ENCODE data around the gene TGFA.

TGFA gene

GRCh38 chr2:70489165-70489564 is 64.5 kb downstream of the TGFA start:
- Mint-ChIP-seq H3K4me3 (no peak overlapping the region), H3K9me3 (no peaks in the 10 kb centered on the region), H3K27ac (no peak overlapping the region), H3K4me1 (ENCODE audit: low read depth) (peaks cover 22% of the 10 kb centered on the region), H3K27me3 (no peaks in the 10 kb centered on the region), H3K36me3 (ENCODE audit: low read depth) (peaks cover 43% of the 10 kb centered on the region)
- intact Hi-C loops (cut with micrococcal nuclease) = no loop called here

GRCh38 chr2:70484086-70484485 is 69.5 kb downstream of the TGFA start:
- intact Hi-C loops (cut with micrococcal nuclease) = no loop called here

DNA sequence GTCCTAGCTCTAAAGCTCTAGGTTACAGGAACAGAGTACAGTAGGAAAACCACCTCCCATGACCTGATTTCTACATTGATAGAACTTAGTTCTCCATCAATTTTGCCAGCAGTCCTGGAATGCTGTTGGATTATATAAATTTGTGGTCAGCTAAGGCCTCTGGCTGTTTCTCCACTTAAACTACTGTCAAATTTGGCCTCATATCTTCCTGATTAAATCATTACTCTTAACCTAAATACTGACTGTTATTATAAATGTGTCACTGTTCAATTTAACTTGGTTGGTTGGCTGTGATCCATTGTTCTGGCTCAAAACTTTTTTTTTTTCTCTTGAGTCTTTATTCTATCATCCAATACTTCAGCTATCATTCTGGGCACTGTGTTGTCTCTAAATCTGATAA is 71.2 kb downstream of the TGFA start:
- H3K27ac Mint-ChIP-seq = no peak overlapping the region
- intact Hi-C loops (cut with micrococcal nuclease) = no loop called here
- peaks cover 32% of the 10 kb centered on the region for H3K4me1 Mint-ChIP-seq (ENCODE audit: low read depth)

More at GRCh38 chr2:70484086-70484485, 69.5 kb downstream of the TGFA start:
- peaks cover 40% of the 10 kb centered on the region for H3K4me1 Mint-ChIP-seq (ENCODE audit: low read depth)
- H3K36me3 Mint-ChIP-seq (ENCODE audit: low read depth) = peaks cover 9% of the 10 kb centered on the region
- H3K9me3 Mint-ChIP-seq = no peaks in the 10 kb centered on the region
- no peaks in the 10 kb centered on the region for H3K27me3 Mint-ChIP-seq
- no peak overlapping the region for H3K4me3 Mint-ChIP-seq
- no peak overlapping the region for H3K27ac Mint-ChIP-seq

DNA sequence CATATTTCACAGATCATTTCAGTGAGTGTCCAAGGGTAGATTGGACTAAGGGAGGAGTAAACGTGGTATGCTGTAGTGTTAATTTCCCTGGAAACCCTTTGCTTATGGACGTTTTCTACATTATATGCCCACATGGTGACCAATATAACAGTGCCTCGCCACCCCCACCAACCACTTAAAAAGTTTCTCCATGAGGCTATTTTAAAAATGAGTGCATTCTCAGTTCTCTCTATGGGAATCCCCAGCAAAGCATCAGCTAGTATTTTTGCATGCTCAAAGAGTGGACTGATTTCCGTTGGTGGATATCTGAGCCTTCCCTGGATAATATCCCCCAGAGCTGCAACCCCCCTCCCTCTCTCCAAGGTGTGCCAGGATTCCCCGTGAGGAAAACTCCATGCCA is 73.2 kb downstream of the TGFA start:
- H3K9me3 Mint-ChIP-seq = no peaks in the 10 kb centered on the region
- no peak overlapping the region for H3K4me3 Mint-ChIP-seq

More for the DNA sequence above, 71.2 kb downstream of the TGFA start:
- Mint-ChIP-seq H3K27me3 (no peaks in the 10 kb centered on the region), H3K36me3 (ENCODE audit: low read depth) (no peaks in the 10 kb centered on the region), H3K9me3 (no peaks in the 10 kb centered on the region), H3K4me3 (no peak overlapping the region)

GRCh38 chr2:70479816-70480215 is 73.8 kb downstream of the TGFA start:
- Mint-ChIP-seq H3K4me1 (ENCODE audit: low read depth) (peaks cover 49% of the 10 kb centered on the region), H3K27me3 (no peaks in the 10 kb centered on the region), H3K9me3 (no peaks in the 10 kb centered on the region), H3K36me3 (ENCODE audit: low read depth) (no peaks in the 10 kb centered on the region), H3K27ac (no peak overlapping the region), H3K4me3 (no peak overlapping the region)
- intact Hi-C loops (cut with micrococcal nuclease) = no loop called here

More for the DNA sequence above, 73.2 kb downstream of the TGFA start:
- Mint-ChIP-seq H3K36me3 (ENCODE audit: low read depth) (no peaks in the 10 kb centered on the region), H3K4me1 (ENCODE audit: low read depth) (peaks cover 42% of the 10 kb centered on the region), H3K27me3 (no peaks in the 10 kb centered on the region), H3K27ac (no peak overlapping the region)
- intact Hi-C loops (cut with micrococcal nuclease) = no loop called here

GRCh38 chr2:70477441-70477844 is 76.2 kb downstream of the TGFA start:
- H3K9me3 Mint-ChIP-seq = no peaks in the 10 kb centered on the region

DNA sequence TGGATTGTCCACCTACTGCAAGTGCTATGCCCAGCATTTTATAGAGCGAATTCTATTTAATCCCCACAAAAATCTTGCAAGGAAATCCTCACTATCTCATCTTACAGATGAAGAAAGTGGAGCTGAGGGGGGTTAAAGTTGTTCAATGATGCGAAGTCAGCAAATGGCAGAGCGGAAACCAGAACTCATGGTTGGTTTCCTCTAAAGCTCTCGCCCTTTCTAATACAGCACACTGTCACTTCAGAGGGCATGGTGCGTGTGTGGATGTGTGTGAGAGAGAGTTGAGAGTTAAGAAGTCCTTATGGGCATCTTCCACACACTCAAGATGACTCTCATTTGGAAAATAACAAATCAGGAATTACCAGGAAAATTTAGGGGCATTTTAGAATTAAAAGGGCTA is 78.4 kb downstream of the TGFA start:
- Mint-ChIP-seq H3K4me3 (no peak overlapping the region), H3K27me3 (no peaks in the 10 kb centered on the region), H3K4me1 (ENCODE audit: low read depth) (peaks cover 79% of the 10 kb centered on the region), H3K9me3 (no peaks in the 10 kb centered on the region), H3K27ac (peak overlapping the region; percentile 91), H3K36me3 (ENCODE audit: low read depth) (peaks cover 11% of the 10 kb centered on the region)
- intact Hi-C loops (cut with micrococcal nuclease) = no loop called here

More at GRCh38 chr2:70477441-70477844, 76.2 kb downstream of the TGFA start:
- peaks cover 72% of the 10 kb centered on the region for H3K4me1 Mint-ChIP-seq (ENCODE audit: low read depth)
- peaks cover 11% of the 10 kb centered on the region for H3K36me3 Mint-ChIP-seq (ENCODE audit: low read depth)
- intact Hi-C loops (cut with micrococcal nuclease) = no loop called here
- no peak overlapping the region for H3K4me3 Mint-ChIP-seq
- H3K27me3 Mint-ChIP-seq = no peaks in the 10 kb centered on the region
- H3K27ac Mint-ChIP-seq = peak overlapping the region; percentile 58

DNA sequence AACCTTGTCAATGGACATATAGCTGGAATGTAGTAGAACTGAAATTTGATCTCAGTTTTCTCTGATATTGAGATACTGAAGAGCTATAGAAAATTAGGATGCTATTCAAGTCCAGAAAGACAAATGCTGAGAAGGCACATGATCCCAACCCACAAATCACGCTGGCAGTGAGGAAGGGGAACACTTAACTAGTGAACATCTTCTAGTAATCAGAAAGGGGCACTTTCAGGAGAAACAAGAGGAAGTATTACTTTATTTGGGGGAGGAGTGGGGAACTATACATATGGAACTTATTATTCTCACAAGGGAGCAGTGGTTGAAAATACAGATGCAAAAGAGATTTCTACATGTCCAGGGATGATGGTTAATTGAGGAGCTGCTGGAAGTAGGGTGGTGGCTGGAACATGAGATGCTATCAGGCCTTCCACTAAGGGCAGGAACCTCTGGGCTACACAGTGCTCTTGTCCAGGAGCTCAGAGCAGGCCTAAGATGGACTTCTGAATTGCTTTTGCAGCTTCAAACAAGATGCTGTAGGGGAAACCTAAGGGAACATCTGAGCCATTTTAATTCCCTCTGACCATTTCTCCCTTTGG is 79.3 kb downstream of the TGFA start:
- no peak overlapping the region for H3K4me3 Mint-ChIP-seq
- intact Hi-C loops (cut with micrococcal nuclease) = loop anchor here (5.0 kb wide), 1 partner anchor 43 kb away; no protein-coding TSS in a partner anchor
- no peaks in the 10 kb centered on the region for H3K27me3 Mint-ChIP-seq
- peaks cover 11% of the 10 kb centered on the region for H3K36me3 Mint-ChIP-seq (ENCODE audit: low read depth)
- peaks cover 79% of the 10 kb centered on the region for H3K4me1 Mint-ChIP-seq (ENCODE audit: low read depth)
- no peaks in the 10 kb centered on the region for H3K9me3 Mint-ChIP-seq
- peak overlapping the region; percentile 91 for H3K27ac Mint-ChIP-seq

GRCh38 chr2:70473101-70473722 is 80.4 kb downstream of the TGFA start:
- Mint-ChIP-seq H3K4me1 (ENCODE audit: low read depth) (peaks cover 87% of the 10 kb centered on the region), H3K27me3 (no peaks in the 10 kb centered on the region), H3K4me3 (no peak overlapping the region), H3K27ac (peak overlapping the region; percentile 91), H3K9me3 (no peaks in the 10 kb centered on the region), H3K36me3 (ENCODE audit: low read depth) (peaks cover 11% of the 10 kb centered on the region)
- intact Hi-C loops (cut with micrococcal nuclease) = loop anchor here (5.0 kb wide), 1 partner anchor 44 kb away; no protein-coding TSS in a partner anchor

GRCh38 chr2:70472221-70472890 is 81.3 kb downstream of the TGFA start:
- peaks cover 86% of the 10 kb centered on the region for H3K4me1 Mint-ChIP-seq (ENCODE audit: low read depth)
- intact Hi-C loops (cut with micrococcal nuclease) = loop anchor here (5.0 kb wide), 1 partner anchor 45 kb away; no protein-coding TSS in a partner anchor
- peak overlapping the region; percentile 91 for H3K27ac Mint-ChIP-seq
- H3K27me3 Mint-ChIP-seq = no peaks in the 10 kb centered on the region
- H3K4me3 Mint-ChIP-seq = peak overlapping the region; percentile 30
- H3K36me3 Mint-ChIP-seq (ENCODE audit: low read depth) = peaks cover 11% of the 10 kb centered on the region
- H3K9me3 Mint-ChIP-seq = no peaks in the 10 kb centered on the region

GRCh38 chr2:70471129-70471528 is 82.5 kb downstream of the TGFA start:
- Mint-ChIP-seq H3K27ac (peak overlapping the region; percentile 91), H3K27me3 (no peaks in the 10 kb centered on the region), H3K36me3 (ENCODE audit: low read depth) (peaks cover 19% of the 10 kb centered on the region), H3K4me1 (ENCODE audit: low read depth) (peaks cover 80% of the 10 kb centered on the region), H3K9me3 (no peaks in the 10 kb centered on the region), H3K4me3 (no peak overlapping the region)
- intact Hi-C loops (cut with micrococcal nuclease) = loop anchor here (5.0 kb wide), 1 partner anchor 46 kb away; no protein-coding TSS in a partner anchor

DNA sequence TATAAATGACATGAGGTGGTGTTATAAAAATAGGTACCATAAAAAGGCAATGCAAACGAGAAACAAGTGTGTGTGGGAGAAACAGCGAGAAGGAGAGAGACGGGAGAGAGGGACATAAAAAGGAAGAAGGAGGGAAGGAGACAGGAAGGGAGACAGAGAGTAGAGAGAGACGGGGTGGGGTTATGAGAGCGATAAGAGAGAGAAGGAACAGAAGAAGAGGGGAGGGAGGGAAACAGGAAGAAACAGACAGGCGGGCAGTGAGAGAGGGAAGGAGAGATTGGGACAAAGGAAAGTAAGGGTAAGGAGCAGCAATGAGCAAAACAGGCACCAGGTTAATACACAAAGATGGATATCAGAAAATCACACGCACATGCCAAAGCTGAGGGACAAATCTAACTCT is 83.7 kb downstream of the TGFA start:
- Mint-ChIP-seq H3K4me3 (peak overlapping the region; percentile 30), H3K4me1 (ENCODE audit: low read depth) (peaks cover 71% of the 10 kb centered on the region), H3K27ac (peak overlapping the region; percentile 73), H3K36me3 (ENCODE audit: low read depth) (peaks cover 30% of the 10 kb centered on the region), H3K9me3 (no peaks in the 10 kb centered on the region), H3K27me3 (no peaks in the 10 kb centered on the region)
- intact Hi-C loops (cut with micrococcal nuclease) = loop anchor here (2.0 to 5.0 kb wide), 2 partner anchors 47 to 83 kb away; partner anchors contain the start of gene TGFA

GRCh38 chr2:70469435-70469834 is 84.2 kb downstream of the TGFA start:
- H3K9me3 Mint-ChIP-seq = no peaks in the 10 kb centered on the region
- peaks cover 66% of the 10 kb centered on the region for H3K4me1 Mint-ChIP-seq (ENCODE audit: low read depth)
- peak overlapping the region; percentile 73 for H3K27ac Mint-ChIP-seq
- no peak overlapping the region for H3K4me3 Mint-ChIP-seq
- H3K27me3 Mint-ChIP-seq = no peaks in the 10 kb centered on the region
- intact Hi-C loops (cut with micrococcal nuclease) = loop anchor here (2.0 kb wide), 1 partner anchor 83 kb away; the partner anchor contains the start of gene TGFA
- H3K36me3 Mint-ChIP-seq (ENCODE audit: low read depth) = peaks cover 36% of the 10 kb centered on the region

- Mint-ChIP-seq H3K4me3 (no peak overlapping the region), H3K36me3 (ENCODE audit: low read depth) (peaks cover 41% of the 10 kb centered on the region), H3K9me3 (no peaks in the 10 kb centered on the region), H3K27me3 (no peaks in the 10 kb centered on the region), H3K27ac (no peak overlapping the region), H3K4me1 (ENCODE audit: low read depth) (peaks cover 60% of the 10 kb centered on the region)
- intact Hi-C loops (cut with micrococcal nuclease) = loop anchor here (2.0 kb wide), 1 partner anchor 84 kb away; the partner anchor contains the start of gene TGFA
Measured at GRCh38 chr2:70468878-70469277, 84.7 kb downstream of the TGFA start.

Data from dendritic cell treated with granulocyte-macrophage colony-stimulating factor and Interleukin-4, amounts not matched to agents 40 ng/mL and 50 ng/mL, for 4 days (primary cell).